ENCODE data around the gene FN3K.

DNA sequence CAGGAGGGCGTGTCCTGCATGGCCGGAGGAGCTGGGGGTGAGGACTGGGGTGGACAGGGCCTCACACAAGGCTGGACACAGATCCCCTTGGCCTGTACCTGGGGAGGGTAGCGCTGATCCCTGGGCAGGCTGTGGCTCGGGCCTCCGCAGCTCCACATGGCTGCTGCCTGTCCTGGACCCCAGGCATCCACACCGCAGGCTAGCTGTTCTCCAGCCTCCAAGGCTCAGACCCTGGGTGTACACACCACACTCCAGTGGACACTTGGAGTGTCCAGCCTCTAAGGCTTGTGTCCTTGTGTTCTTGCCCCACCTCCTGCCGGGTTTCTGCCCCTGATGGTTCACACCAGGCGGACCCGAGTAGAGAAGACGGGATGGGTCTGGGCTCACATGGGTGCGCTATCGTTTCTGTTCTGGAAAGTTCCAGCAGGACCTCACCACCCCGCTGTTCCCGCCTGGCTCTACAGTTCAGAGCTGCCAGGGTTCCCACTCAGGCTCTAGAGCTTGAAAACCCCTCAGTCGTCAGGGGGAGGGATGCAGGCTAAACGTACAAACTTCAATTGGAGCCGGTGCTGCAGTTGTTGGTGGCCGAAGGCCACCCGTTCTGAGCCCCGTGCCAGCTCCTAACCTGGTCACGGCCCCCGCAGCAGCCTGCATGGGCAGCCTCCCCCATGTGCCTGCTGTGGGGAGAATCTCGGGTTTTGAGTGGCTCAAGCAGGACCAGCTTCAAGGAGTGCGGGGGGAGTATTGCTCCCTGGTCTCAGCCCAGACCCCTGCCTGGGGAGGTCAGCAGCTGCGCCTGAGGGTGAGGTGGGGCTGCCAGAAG lies 25.5 kb upstream of the FN3K start:
- TF ChIP-seq, protein P1, sequence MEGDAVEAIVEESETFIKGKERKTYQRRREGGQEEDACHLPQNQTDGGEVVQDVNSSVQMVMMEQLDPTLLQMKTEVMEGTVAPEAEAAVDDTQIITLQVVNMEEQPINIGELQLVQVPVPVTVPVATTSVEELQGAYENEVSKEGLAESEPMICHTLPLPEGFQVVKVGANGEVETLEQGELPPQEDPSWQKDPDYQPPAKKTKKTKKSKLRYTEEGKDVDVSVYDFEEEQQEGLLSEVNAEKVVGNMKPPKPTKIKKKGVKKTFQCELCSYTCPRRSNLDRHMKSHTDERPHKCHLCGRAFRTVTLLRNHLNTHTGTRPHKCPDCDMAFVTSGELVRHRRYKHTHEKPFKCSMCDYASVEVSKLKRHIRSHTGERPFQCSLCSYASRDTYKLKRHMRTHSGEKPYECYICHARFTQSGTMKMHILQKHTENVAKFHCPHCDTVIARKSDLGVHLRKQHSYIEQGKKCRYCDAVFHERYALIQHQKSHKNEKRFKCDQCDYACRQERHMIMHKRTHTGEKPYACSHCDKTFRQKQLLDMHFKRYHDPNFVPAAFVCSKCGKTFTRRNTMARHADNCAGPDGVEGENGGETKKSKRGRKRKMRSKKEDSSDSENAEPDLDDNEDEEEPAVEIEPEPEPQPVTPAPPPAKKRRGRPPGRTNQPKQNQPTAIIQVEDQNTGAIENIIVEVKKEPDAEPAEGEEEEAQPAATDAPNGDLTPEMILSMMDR (conservative IDR thresholded peaks at IDR 0.05; ENCODE audit: low read depth, low read length), result no peak
- no peak for TF ChIP-seq RAD21 (IDR thresholded peaks at IDR 0.05; ENCODE audit: low read length)
- TF ChIP-seq POLR2A (IDR thresholded peaks at IDR 0.05; ENCODE audit: low read depth, low read length), result no peak
- TF ChIP-seq MAFK (IDR thresholded peaks at IDR 0.05; ENCODE audit: low read depth, low read length), result no peak
- no peak for TF ChIP-seq RFX5 (IDR thresholded peaks at IDR 0.05; ENCODE audit: low read depth, low read length)
- TF ChIP-seq, protein P2, sequence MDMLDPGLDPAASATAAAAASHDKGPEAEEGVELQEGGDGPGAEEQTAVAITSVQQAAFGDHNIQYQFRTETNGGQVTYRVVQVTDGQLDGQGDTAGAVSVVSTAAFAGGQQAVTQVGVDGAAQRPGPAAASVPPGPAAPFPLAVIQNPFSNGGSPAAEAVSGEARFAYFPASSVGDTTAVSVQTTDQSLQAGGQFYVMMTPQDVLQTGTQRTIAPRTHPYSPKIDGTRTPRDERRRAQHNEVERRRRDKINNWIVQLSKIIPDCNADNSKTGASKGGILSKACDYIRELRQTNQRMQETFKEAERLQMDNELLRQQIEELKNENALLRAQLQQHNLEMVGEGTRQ (IDR thresholded peaks at IDR 0.05; ENCODE audit: low read depth, low read length), result no peak
- TF ChIP-seq, protein P3, sequence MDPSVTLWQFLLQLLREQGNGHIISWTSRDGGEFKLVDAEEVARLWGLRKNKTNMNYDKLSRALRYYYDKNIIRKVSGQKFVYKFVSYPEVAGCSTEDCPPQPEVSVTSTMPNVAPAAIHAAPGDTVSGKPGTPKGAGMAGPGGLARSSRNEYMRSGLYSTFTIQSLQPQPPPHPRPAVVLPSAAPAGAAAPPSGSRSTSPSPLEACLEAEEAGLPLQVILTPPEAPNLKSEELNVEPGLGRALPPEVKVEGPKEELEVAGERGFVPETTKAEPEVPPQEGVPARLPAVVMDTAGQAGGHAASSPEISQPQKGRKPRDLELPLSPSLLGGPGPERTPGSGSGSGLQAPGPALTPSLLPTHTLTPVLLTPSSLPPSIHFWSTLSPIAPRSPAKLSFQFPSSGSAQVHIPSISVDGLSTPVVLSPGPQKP (IDR thresholded peaks at IDR 0.05; ENCODE audit: borderline replicate concordance, low read depth, low read length), result no peak
- TF ChIP-seq BHLHE40 (IDR thresholded peaks at IDR 0.05; ENCODE audit: low read depth, low read length), result no peak
- TF ChIP-seq RCOR1 (IDR thresholded peaks at IDR 0.05; ENCODE audit: insufficient replicate concordance, low read length), result no peak
- TF ChIP-seq SMC3 (IDR thresholded peaks at IDR 0.05; ENCODE audit: low read depth, low read length), result no peak
- no peak for TF ChIP-seq FOS (IDR thresholded peaks at IDR 0.05; ENCODE audit: low read depth, low read length)
- TF ChIP-seq MAZ (IDR thresholded peaks at IDR 0.05; ENCODE audit: borderline replicate concordance, low read depth, low read length), result no peak
- TF ChIP-seq CEBPB (IDR thresholded peaks at IDR 0.05; ENCODE audit: low read depth, low read length), result no peak
- TF ChIP-seq MXI1 (IDR thresholded peaks at IDR 0.05; ENCODE audit: borderline replicate concordance, low read depth, low read length), result no peak
